Cardiac muscle cell (in vitro differentiated cells and primary cell): Measurements from ENCODE around the gene PYROXD2. TPM values are rescaled to one million over a fixed set of nuclear protein-coding genes. Genes with fewer than 3 reads are reported as not detected.

Experiments used
- DNase-seq, 2 donors: peaks; one replicate each; pipeline versions ENCODE4 v3.0.0 to v3.0.0-alpha.2; 2010 to 2017; ENCODE audit warnings: low read depth in 1 of 2, low spot score in 1 of 2
- H3K27ac ChIP-seq: fragments of 200-600 bp; sonication (generic); 2 replicates; pipeline ENCODE4 v1.5.1; 2016
- H3K27me3 ChIP-seq: fragments of 200-600 bp; sonication (generic); 2 replicates; pipeline ENCODE4 v1.6.0; 2016; ENCODE audit warnings: control low read depth
- H3K36me3 ChIP-seq: fragments of 200-600 bp; sonication (generic); 2 replicates; pipeline ENCODE4 v1.5.1; 2016; ENCODE audit warnings: control low read depth
- H3K4me1 ChIP-seq: fragments of 200-600 bp; sonication (generic); 2 replicates; pipeline ENCODE4 v1.8.1; 2017; ENCODE audit warnings: low read depth, mild to moderate bottlenecking, mixed run types
- H3K4me3 ChIP-seq: fragments of 200-600 bp; sonication (generic); 2 replicates; pipeline ENCODE4 v1.5.1; 2016; ENCODE audit warnings: mild to moderate bottlenecking
- H3K9me3 ChIP-seq: fragments of 200-600 bp; sonication (generic); 2 replicates; pipeline ENCODE4 v1.5.1; 2017; ENCODE audit warnings: low read depth, mild to moderate bottlenecking, control low read depth
- CTCF ChIP-seq: IDR thresholded peaks from 2 replicates; pipeline ENCODE4 v1.5.1; 2012; ENCODE audit warnings: low read depth, mild to moderate bottlenecking, low read length
- polyA plus RNA-seq: library from polyadenylated mRNA; unstranded; fragments of >200 nt; fragmentation: Nextera tagmentation; extraction: Ambion mirVana; gene quantifications from 2 replicates; pipeline ENCODE4 v1.2.1, GENCODE V29; 2016
- total RNA-seq: library from RNA; depleted of rRNA; stranded (reverse); fragments of >200 nt; gene quantifications from 2 replicates; pipeline ENCODE4 v1.2.3, GENCODE V29; 2016

PYROXD2 gene
- total and polyA plus RNA-seq, 2 experiments from 2014 or later, result 27.5 to 45.1 TPM

GRCh38 chr10:98450618-98451017, 35.6 kb upstream of the PYROXD2 start:
- TF ChIP-seq CTCF, result no peak
- H3K27me3 ChIP-seq, result no peaks in the 10 kb centered on the region

GRCh38 chr10:98449287-98449686, 34.3 kb upstream of the PYROXD2 start:
- no peak for TF ChIP-seq CTCF
- DNase-seq, result no peak
- no peaks in the 10 kb centered on the region for H3K27me3 ChIP-seq

More at GRCh38 chr10:98450618-98451017, 35.6 kb upstream of the PYROXD2 start:
- Histone ChIP-seq H3K4me3 (no peak overlapping the region), H3K4me1 (peaks cover 5% of the 10 kb centered on the region), H3K36me3 (no peaks in the 10 kb centered on the region), H3K27ac (no peak overlapping the region), H3K9me3 (no peaks in the 10 kb centered on the region)
- no peak for DNase-seq

GRCh38 chr10:98446661-98447221, 31.8 kb upstream of the PYROXD2 start, which contains the start of gene HPS1:
HPS1 (minus strand) TSS chr10:98446935; CDS start chr10:98443240, 3,695 bp downstream.
- TF ChIP-seq CTCF, result no peak
- H3K4me3 ChIP-seq, result peak within 1 kb of the TSS; percentile 52
- H3K36me3 ChIP-seq, result peaks cover 8% of the 10 kb centered on the region
- peak within 1 kb of the TSS; percentile 67 for H3K27ac ChIP-seq
- DNase-seq, result peak; percentile 69 to 82
- H3K9me3 ChIP-seq, result no peaks in the 10 kb centered on the region
- H3K27me3 ChIP-seq, result no peaks in the 10 kb centered on the region
- H3K4me1 ChIP-seq, result no peaks in the 10 kb centered on the region

More at GRCh38 chr10:98449287-98449686, 34.3 kb upstream of the PYROXD2 start:
- Histone ChIP-seq H3K4me1 (no peaks in the 10 kb centered on the region), H3K27ac (no peak overlapping the region), H3K9me3 (no peaks in the 10 kb centered on the region), H3K4me3 (no peak overlapping the region), H3K36me3 (no peaks in the 10 kb centered on the region)

- DNase-seq, result peak; percentile 37 to 46
- H3K4me1 ChIP-seq, result no peaks in the 10 kb centered on the region
- peak overlapping the region; percentile 52 for H3K4me3 ChIP-seq
- H3K27ac ChIP-seq, result peak overlapping the region; percentile 67
- H3K27me3 ChIP-seq, result no peaks in the 10 kb centered on the region
- no peaks in the 10 kb centered on the region for H3K9me3 ChIP-seq
- no peak for TF ChIP-seq CTCF
- peaks cover 11% of the 10 kb centered on the region for H3K36me3 ChIP-seq
Observed at GRCh38 chr10:98446151-98446660, 31.2 kb upstream of the PYROXD2 start.

- H3K4me1 ChIP-seq, result no peaks in the 10 kb centered on the region
- no peak for TF ChIP-seq CTCF
- no peak for DNase-seq
- no peaks in the 10 kb centered on the region for H3K27me3 ChIP-seq
- H3K27ac ChIP-seq, result peak overlapping the region; percentile 67
- no peaks in the 10 kb centered on the region for H3K9me3 ChIP-seq
- H3K4me3 ChIP-seq, result no peak overlapping the region
- H3K36me3 ChIP-seq, result peaks cover 15% of the 10 kb centered on the region
Observed at GRCh38 chr10:98445200-98445812, 30.3 kb upstream of the PYROXD2 start.
